Endodermal cell (in vitro differentiated cells): ENCODE data around the gene CADM1. TPM values are rescaled to one million over a fixed set of nuclear protein-coding genes. Genes with fewer than 3 reads are reported as not detected.

Source experiments
- DNase-seq: peaks from one replicate; pipeline ENCODE4 v3.0.0-alpha.2; 2017
- H3K27ac ChIP-seq: 2 replicates; pipeline ENCODE4 v1.5.1; 2013; ENCODE audit warnings: mild to moderate bottlenecking, low read depth, low read length, moderate library complexity
- H3K27me3 ChIP-seq: 2 replicates; pipeline ENCODE4 v1.6.1; 2013; ENCODE audit warnings: mild to moderate bottlenecking, low read length, moderate library complexity; ENCODE audit not compliant: insufficient read depth, control insufficient read depth, poor library complexity, severe bottlenecking
- H3K36me3 ChIP-seq: 2 replicates; pipeline ENCODE4 v1.7.0; 2013; ENCODE audit warnings: mild to moderate bottlenecking, low read length, moderate library complexity; ENCODE audit not compliant: control insufficient read depth, insufficient read depth
- H3K4me1 ChIP-seq: one replicate; pipeline ENCODE4 v1.7.0; 2013; ENCODE audit warnings: low read length; ENCODE audit not compliant: control insufficient read depth, insufficient read depth
- H3K4me3 ChIP-seq: 2 replicates; pipeline ENCODE4 v1.5.1; 2013; ENCODE audit warnings: mild to moderate bottlenecking, low read length, moderate library complexity
- H3K9ac ChIP-seq: 2 replicates; pipeline ENCODE4 v1.6.1; 2013; ENCODE audit warnings: mild to moderate bottlenecking, low read length, moderate library complexity; ENCODE audit not compliant: poor library complexity, severe bottlenecking; ENCODE audit errors: extremely low read depth
- H3K9me3 ChIP-seq: 2 replicates; pipeline ENCODE4 v1.6.1; 2013; ENCODE audit warnings: mild to moderate bottlenecking, low read length, moderate library complexity; ENCODE audit not compliant: control insufficient read depth
- H3K27ac Mint-ChIP-seq: 2 replicates; pipeline ENCODE4 v1.8.0; 2020; ENCODE audit warnings: mixed read lengths
- H3K27me3 Mint-ChIP-seq: 2 replicates; pipeline ENCODE4 v1.8.0; 2021; ENCODE audit warnings: mild to moderate bottlenecking, mixed read lengths; ENCODE audit not compliant: insufficient read depth
- H3K36me3 Mint-ChIP-seq: 2 replicates; pipeline ENCODE4 v1.8.0; 2020; ENCODE audit warnings: low read depth, mixed read lengths
- H3K4me1 Mint-ChIP-seq: 2 replicates; pipeline ENCODE4 v1.8.0; 2020; ENCODE audit warnings: mixed read lengths
- H3K4me3 Mint-ChIP-seq: 2 replicates; pipeline ENCODE4 v1.8.0; 2020; ENCODE audit warnings: mild to moderate bottlenecking, moderate library complexity, mixed read lengths
- H3K9me3 Mint-ChIP-seq: 2 replicates; pipeline ENCODE4 v1.8.0; 2020; ENCODE audit warnings: mild to moderate bottlenecking, mixed read lengths
- WGBS, 2 experiments: methylation state at CpG; one replicate each; pipeline versions ENCODE4 v1.1.5 to v1.1.7; 2013; ENCODE audit warnings: missing lambda C conversion rate in 2 of 2, mixed read lengths in 1 of 2; ENCODE audit not compliant: insufficient coverage in 1 of 2, insufficient read length in 1 of 2; 5-methylcytosine and 5-hydroxymethylcytosine counted together
- total RNA-seq, 2 donors: library from RNA; stranded (reverse); fragmentation: NEBNext Ultra II Directional in 1 of 2; extraction: Animal tissue kit (Norgen Biotek cat#: 25700) in 1 of 2; gene quantifications; 2 replicates in 1 of 2; 3 replicates in 1 of 2; pipeline ENCODE4 v1.2.1, GENCODE V29; 2021
- TF ChIP-seq, protein P1 (sequence below): fragments of 200-600 bp; sonication (generic); conservative IDR thresholded peaks from 2 replicates; pipeline ENCODE4 v1.5.0; 2021; ENCODE audit warnings: antibody characterized with exemption, mild to moderate bottlenecking

Gene CADM1
- total RNA-seq, 2 donors from 2014 or later: 76.3 to 88.2 TPM

DNA sequence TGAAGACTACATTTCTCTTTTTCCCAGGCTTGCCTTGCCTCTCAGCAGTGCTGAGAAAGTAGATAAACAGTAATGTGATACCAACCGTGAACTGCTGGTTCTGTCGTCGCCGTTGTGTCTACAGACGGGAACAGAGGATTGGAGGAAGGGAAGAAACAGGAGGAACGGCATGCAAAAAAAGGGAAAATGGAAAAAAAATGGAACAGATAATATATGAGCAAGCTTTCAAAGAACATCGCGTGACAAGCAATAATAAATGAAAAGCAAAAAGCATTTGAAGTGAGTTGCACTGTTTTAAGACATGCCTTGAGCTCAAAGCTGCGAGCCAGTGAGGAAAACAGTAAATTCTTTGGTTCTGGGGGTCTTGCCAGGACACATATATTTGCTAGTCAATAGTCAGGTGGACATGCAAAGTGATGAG, 305.9 kb downstream of the CADM1 start:
- H3K36me3 ChIP-seq: peaks cover 18% of the 10 kb centered on the region
- Mint-ChIP-seq H3K36me3 (peaks cover 4% of the 10 kb centered on the region), H3K27me3 (no peaks in the 10 kb centered on the region), H3K9me3 (no peaks in the 10 kb centered on the region), H3K4me1 (peaks cover 18% of the 10 kb centered on the region), H3K4me3 (no peak overlapping the region), H3K27ac (no peak overlapping the region)
- no peaks in the 10 kb centered on the region for H3K27me3 ChIP-seq
- H3K4me3 ChIP-seq: no peak overlapping the region
- TF ChIP-seq, protein P1, sequence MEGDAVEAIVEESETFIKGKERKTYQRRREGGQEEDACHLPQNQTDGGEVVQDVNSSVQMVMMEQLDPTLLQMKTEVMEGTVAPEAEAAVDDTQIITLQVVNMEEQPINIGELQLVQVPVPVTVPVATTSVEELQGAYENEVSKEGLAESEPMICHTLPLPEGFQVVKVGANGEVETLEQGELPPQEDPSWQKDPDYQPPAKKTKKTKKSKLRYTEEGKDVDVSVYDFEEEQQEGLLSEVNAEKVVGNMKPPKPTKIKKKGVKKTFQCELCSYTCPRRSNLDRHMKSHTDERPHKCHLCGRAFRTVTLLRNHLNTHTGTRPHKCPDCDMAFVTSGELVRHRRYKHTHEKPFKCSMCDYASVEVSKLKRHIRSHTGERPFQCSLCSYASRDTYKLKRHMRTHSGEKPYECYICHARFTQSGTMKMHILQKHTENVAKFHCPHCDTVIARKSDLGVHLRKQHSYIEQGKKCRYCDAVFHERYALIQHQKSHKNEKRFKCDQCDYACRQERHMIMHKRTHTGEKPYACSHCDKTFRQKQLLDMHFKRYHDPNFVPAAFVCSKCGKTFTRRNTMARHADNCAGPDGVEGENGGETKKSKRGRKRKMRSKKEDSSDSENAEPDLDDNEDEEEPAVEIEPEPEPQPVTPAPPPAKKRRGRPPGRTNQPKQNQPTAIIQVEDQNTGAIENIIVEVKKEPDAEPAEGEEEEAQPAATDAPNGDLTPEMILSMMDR: no peak
- no peak overlapping the region for H3K27ac ChIP-seq
- no peaks in the 10 kb centered on the region for H3K4me1 ChIP-seq
- H3K9me3 ChIP-seq: no peaks in the 10 kb centered on the region
- 88 to 91% methylated on average over 9 of the region's 9 CpGs for WGBS, 2 experiments
- no peak overlapping the region for H3K9ac ChIP-seq
- DNase-seq: no peak

DNA sequence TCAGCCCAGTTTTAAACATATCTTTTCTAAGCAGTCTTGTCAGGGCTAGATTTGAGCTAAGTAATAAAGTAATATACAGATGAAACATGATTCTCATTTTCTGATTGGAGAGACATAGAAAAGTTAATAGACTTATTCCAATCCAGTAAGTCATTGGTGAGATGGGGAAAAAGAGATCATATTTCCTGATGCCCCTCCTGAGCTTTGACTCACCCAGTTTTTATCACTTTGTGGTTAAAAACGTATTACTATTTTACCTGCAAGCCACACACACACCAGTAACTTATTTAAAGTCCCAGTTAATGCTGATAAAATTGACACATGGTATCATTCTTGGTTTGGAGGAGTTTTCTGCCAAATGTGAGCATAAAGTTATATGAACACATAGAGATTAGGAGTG, 306.8 kb downstream of the CADM1 start:
- Histone ChIP-seq H3K9me3 (no peaks in the 10 kb centered on the region), H3K9ac (no peak overlapping the region), H3K4me1 (no peaks in the 10 kb centered on the region), H3K27me3 (no peaks in the 10 kb centered on the region), H3K27ac (no peak overlapping the region), H3K4me3 (no peak overlapping the region), H3K36me3 (peaks cover 18% of the 10 kb centered on the region)
- H3K27ac Mint-ChIP-seq: no peak overlapping the region
- no peak for DNase-seq
- no peak overlapping the region for H3K4me3 Mint-ChIP-seq
- H3K27me3 Mint-ChIP-seq: no peaks in the 10 kb centered on the region
- 92% methylated on average over 1 of the region's 1 CpG; no CpG with 5 or more reads in 1 of the 2 experiments for WGBS, 2 experiments
- TF ChIP-seq, protein P1: no peak
- peaks cover 4% of the 10 kb centered on the region for H3K36me3 Mint-ChIP-seq
- no peaks in the 10 kb centered on the region for H3K9me3 Mint-ChIP-seq
- peaks cover 11% of the 10 kb centered on the region for H3K4me1 Mint-ChIP-seq

DNA sequence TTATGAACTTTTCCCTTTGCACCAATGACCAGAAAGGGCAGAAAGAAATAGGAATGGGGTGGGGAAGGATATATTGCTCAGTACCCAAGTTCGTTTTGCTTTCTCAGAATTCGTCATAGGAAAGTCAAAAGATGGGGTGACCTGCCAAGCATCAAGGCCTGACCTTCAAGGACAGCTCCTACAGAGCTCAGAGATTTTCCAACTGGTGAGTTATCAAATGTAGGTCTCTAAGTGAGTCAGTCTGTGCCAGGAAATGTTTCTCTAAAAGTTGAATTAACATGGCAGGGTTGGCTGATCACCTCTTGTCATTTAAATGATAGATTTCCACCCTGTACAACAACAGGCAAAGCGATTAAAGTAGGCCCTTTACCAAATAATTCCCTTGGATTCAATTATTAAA, 307.2 kb downstream of the CADM1 start:
- Mint-ChIP-seq H3K27me3 (no peaks in the 10 kb centered on the region), H3K36me3 (peaks cover 4% of the 10 kb centered on the region), H3K27ac (no peak overlapping the region), H3K4me3 (no peak overlapping the region), H3K9me3 (no peaks in the 10 kb centered on the region), H3K4me1 (peaks cover 13% of the 10 kb centered on the region)
- no peaks in the 10 kb centered on the region for H3K9me3 ChIP-seq
- no peaks in the 10 kb centered on the region for H3K27me3 ChIP-seq
- WGBS, 2 experiments: 88 to 100% methylated on average over 1 to 3 of the region's 3 CpGs
- no peak for DNase-seq
- H3K36me3 ChIP-seq: peaks cover 18% of the 10 kb centered on the region
- no peaks in the 10 kb centered on the region for H3K4me1 ChIP-seq
- H3K9ac ChIP-seq: no peak overlapping the region
- TF ChIP-seq, protein P1: no peak
- H3K4me3 ChIP-seq: no peak overlapping the region
- H3K27ac ChIP-seq: no peak overlapping the region
